ENCODE data around the gene OR52K1. TPM values are rescaled to one million over a fixed set of nuclear protein-coding genes. Genes with fewer than 3 reads are reported as not detected.

OR52K1 gene
- total and polyA plus RNA-seq, 2 experiments from 2014 or later = not detected

GRCh38 chr11:4511282-4512245 lies 29.1 kb downstream of the OR52K1 start:
- H3K9me3 ChIP-seq (ENCODE audit: low read depth) = no peaks in the 10 kb centered on the region
- TF ChIP-seq, protein P1, sequence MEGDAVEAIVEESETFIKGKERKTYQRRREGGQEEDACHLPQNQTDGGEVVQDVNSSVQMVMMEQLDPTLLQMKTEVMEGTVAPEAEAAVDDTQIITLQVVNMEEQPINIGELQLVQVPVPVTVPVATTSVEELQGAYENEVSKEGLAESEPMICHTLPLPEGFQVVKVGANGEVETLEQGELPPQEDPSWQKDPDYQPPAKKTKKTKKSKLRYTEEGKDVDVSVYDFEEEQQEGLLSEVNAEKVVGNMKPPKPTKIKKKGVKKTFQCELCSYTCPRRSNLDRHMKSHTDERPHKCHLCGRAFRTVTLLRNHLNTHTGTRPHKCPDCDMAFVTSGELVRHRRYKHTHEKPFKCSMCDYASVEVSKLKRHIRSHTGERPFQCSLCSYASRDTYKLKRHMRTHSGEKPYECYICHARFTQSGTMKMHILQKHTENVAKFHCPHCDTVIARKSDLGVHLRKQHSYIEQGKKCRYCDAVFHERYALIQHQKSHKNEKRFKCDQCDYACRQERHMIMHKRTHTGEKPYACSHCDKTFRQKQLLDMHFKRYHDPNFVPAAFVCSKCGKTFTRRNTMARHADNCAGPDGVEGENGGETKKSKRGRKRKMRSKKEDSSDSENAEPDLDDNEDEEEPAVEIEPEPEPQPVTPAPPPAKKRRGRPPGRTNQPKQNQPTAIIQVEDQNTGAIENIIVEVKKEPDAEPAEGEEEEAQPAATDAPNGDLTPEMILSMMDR (IDR thresholded peaks at IDR 0.05; ENCODE audit: low read depth, low read length) = no peak
- H3K4me1 ChIP-seq (ENCODE audit: low read depth) = no peaks in the 10 kb centered on the region
- H3K27me3 ChIP-seq = no peaks in the 10 kb centered on the region
- DNase-seq (ENCODE audit: low read depth in 1 of 2, low spot score in 1 of 2) = no peak
- no peak overlapping the region for H3K4me3 ChIP-seq
- no peaks in the 10 kb centered on the region for H3K36me3 ChIP-seq
- H3K27ac ChIP-seq = no peak overlapping the region

- no peaks in the 10 kb centered on the region for H3K4me1 ChIP-seq (ENCODE audit: low read depth)
- H3K27me3 ChIP-seq = no peaks in the 10 kb centered on the region
- TF ChIP-seq, protein P1 (IDR thresholded peaks at IDR 0.05; ENCODE audit: low read depth, low read length) = no peak
- H3K36me3 ChIP-seq = no peaks in the 10 kb centered on the region
- DNase-seq (ENCODE audit: low read depth in 1 of 2, low spot score in 1 of 2) = no peak
- H3K4me3 ChIP-seq = no peak overlapping the region
- no peaks in the 10 kb centered on the region for H3K9me3 ChIP-seq (ENCODE audit: low read depth)
- H3K27ac ChIP-seq = no peak overlapping the region
Measured at GRCh38 chr11:4514196-4514595, 31.8 kb downstream of the OR52K1 start.

DNA sequence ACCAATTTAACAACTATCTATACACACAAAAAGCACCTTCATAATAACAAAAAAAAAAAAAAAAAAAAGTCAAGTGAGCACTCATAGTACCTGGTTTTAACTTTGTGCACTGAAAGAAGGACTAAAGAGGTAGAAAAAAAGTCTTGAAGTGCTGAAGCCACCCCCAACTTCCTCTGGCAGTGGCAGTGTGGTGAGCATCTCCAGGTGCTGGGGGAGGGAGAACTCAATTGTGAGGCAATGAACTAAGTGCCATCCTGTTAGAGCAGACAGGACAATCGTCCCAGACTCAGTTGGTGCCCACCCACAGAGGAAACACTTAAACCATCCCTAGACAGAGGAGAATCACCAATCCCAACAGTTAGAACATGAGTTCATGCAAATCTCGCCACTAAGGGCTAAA lies 39.9 kb downstream of the OR52K1 start:
- TF ChIP-seq, protein P1 (IDR thresholded peaks at IDR 0.05; ENCODE audit: low read depth, low read length) = no peak
- H3K36me3 ChIP-seq = no peaks in the 10 kb centered on the region
- no peaks in the 10 kb centered on the region for H3K27me3 ChIP-seq
- H3K4me1 ChIP-seq (ENCODE audit: low read depth) = no peaks in the 10 kb centered on the region
- no peak overlapping the region for H3K27ac ChIP-seq
- H3K9me3 ChIP-seq (ENCODE audit: low read depth) = no peaks in the 10 kb centered on the region
- H3K4me3 ChIP-seq = no peak overlapping the region
- no peak for DNase-seq (ENCODE audit: low read depth in 1 of 2, low spot score in 1 of 2)

DNA sequence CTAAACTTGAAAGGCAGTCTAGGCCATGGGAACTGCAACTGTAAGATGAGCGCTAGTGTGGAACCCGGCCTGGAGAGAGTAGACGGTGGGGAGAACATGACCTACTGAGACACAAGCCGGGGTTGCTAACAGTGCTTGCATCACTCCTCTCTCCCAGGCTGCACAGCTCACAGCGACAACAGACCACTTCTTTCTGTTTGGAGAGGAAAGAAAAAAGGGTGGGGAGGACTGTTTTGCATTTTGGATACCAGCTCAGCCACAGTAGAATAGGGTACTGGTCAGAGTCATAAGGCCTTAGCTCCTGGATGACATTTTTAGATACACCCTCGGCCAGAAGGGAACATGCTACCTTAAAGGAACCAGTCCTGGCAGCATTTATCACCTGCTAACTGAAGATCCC lies 40.3 kb downstream of the OR52K1 start:
- Histone ChIP-seq H3K27me3 (no peaks in the 10 kb centered on the region), H3K36me3 (no peaks in the 10 kb centered on the region), H3K4me1 (ENCODE audit: low read depth) (no peaks in the 10 kb centered on the region), H3K4me3 (no peak overlapping the region), H3K27ac (no peak overlapping the region), H3K9me3 (ENCODE audit: low read depth) (no peaks in the 10 kb centered on the region)
- DNase-seq (ENCODE audit: low read depth in 1 of 2, low spot score in 1 of 2) = no peak
- TF ChIP-seq, protein P1 (IDR thresholded peaks at IDR 0.05; ENCODE audit: low read depth, low read length) = no peak

DNA sequence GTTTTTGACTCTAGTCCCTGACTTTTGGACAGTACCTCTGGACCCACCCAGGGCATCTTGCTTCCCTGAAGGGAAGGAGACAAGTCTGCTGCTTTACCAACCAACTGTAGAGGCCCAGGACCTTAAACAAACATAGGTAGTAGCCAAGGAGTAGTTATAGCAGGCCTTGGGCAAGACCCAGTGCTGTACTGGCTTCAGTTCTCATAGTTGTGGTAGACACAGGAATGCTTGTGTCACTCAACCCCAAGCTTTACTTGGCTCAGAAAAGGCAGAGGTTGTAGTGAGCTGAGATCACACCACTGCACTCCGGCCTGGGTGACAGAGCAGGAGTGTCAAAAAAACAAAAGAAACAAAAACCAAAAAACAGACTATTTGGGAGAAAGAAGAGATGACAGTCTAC lies 41.2 kb downstream of the OR52K1 start:
- no peak overlapping the region for H3K27ac ChIP-seq
- H3K36me3 ChIP-seq = no peaks in the 10 kb centered on the region
- H3K4me3 ChIP-seq = no peak overlapping the region
- TF ChIP-seq, protein P1 (IDR thresholded peaks at IDR 0.05; ENCODE audit: low read depth, low read length) = no peak
- no peak for DNase-seq (ENCODE audit: low read depth in 1 of 2, low spot score in 1 of 2)
- H3K9me3 ChIP-seq (ENCODE audit: low read depth) = no peaks in the 10 kb centered on the region
- no peaks in the 10 kb centered on the region for H3K4me1 ChIP-seq (ENCODE audit: low read depth)
- no peaks in the 10 kb centered on the region for H3K27me3 ChIP-seq

Measured in cardiac muscle cell (in vitro differentiated cells and primary cell).